Measurements from ENCODE around the gene ABCB10.

GRCh38 chr1:229531326-229531725 is 27.2 kb downstream of the ABCB10 start:
- TF ChIP-seq, protein P1, sequence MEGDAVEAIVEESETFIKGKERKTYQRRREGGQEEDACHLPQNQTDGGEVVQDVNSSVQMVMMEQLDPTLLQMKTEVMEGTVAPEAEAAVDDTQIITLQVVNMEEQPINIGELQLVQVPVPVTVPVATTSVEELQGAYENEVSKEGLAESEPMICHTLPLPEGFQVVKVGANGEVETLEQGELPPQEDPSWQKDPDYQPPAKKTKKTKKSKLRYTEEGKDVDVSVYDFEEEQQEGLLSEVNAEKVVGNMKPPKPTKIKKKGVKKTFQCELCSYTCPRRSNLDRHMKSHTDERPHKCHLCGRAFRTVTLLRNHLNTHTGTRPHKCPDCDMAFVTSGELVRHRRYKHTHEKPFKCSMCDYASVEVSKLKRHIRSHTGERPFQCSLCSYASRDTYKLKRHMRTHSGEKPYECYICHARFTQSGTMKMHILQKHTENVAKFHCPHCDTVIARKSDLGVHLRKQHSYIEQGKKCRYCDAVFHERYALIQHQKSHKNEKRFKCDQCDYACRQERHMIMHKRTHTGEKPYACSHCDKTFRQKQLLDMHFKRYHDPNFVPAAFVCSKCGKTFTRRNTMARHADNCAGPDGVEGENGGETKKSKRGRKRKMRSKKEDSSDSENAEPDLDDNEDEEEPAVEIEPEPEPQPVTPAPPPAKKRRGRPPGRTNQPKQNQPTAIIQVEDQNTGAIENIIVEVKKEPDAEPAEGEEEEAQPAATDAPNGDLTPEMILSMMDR (IDR thresholded peaks at IDR 0.05; ENCODE audit: borderline replicate concordance, extremely low read depth, low read length, poor library complexity, severe bottlenecking), result no peak
- no peak for TF ChIP-seq EZH2 (IDR thresholded peaks at IDR 0.05; ENCODE audit: borderline replicate concordance, low read depth, low read length, severe bottlenecking)

All from DND-41 (cell line).